GM13977 (cell line): ENCODE results near the gene WDR59.

Experiments used
- DNase-seq: peaks from one replicate; pipeline ENCODE4 v3.0.0; 2012; ENCODE audit warnings: low spot score
- in situ Hi-C: fragments of 300-500 bp; cut with MboI; formaldehyde crosslinking; loops from one replicate; pipeline ENCODE4 v1.12.0; 2022; ENCODE audit warnings: low sequenced_read_pairs, low pct_unique_long_range_greater_than_20kb, mixed read lengths, inconsistent platforms; ENCODE audit not compliant: unreplicated experiment
- TF ChIP-seq, protein P1 (sequence below): IDR thresholded peaks from 2 replicates; pipeline ENCODE4 v1.5.1; 2012; ENCODE audit warnings: mild to moderate bottlenecking, control low read depth; ENCODE audit not compliant: insufficient read depth; ENCODE audit errors: extremely low read depth, missing control alignments

The WDR59 gene

DNA sequence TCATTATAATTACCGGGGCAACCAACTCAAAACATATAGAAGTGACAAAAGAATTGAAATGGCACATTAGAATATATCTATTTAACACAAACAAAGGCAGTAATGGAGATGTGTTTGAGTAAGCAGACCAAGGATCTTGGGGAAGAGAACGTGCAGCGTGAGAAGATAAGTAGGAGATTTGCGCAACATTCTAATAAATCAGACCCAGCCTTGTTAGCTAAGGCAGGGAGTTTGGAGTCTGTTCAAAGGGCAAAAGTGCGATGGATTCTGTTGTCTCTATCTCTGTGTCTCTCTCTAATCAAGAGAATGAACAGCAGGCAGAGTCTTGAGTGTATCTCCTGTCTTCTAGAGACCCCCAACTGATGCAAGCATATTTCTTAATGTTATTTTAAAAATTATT, 155.3 kb downstream of the WDR59 start:
- no peak for DNase-seq
- TF ChIP-seq, protein P1, sequence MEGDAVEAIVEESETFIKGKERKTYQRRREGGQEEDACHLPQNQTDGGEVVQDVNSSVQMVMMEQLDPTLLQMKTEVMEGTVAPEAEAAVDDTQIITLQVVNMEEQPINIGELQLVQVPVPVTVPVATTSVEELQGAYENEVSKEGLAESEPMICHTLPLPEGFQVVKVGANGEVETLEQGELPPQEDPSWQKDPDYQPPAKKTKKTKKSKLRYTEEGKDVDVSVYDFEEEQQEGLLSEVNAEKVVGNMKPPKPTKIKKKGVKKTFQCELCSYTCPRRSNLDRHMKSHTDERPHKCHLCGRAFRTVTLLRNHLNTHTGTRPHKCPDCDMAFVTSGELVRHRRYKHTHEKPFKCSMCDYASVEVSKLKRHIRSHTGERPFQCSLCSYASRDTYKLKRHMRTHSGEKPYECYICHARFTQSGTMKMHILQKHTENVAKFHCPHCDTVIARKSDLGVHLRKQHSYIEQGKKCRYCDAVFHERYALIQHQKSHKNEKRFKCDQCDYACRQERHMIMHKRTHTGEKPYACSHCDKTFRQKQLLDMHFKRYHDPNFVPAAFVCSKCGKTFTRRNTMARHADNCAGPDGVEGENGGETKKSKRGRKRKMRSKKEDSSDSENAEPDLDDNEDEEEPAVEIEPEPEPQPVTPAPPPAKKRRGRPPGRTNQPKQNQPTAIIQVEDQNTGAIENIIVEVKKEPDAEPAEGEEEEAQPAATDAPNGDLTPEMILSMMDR, result no peak
- in situ Hi-C loops, result no loop called here

DNA sequence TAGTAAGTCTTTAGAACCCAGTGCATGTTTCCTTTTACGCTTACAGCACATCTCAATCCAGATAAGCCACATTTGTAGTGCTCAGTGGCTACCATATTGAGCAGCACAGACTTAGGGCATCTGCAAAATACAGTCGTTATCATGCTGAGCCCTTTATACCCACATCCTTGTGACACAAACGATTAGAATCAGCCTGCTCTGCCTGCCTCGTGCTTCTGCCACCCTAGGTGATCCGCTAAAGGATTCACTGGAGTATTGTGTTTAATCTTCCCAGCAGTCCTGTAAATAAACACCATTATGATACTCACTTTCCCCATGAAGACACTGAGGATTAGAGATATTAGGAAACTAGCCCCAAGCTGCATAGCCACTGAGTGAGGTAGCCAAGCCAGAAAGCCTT, 159.0 kb downstream of the WDR59 start:
- TF ChIP-seq, protein P1, result no peak
- in situ Hi-C loops, result no loop called here
- no peak for DNase-seq

DNA sequence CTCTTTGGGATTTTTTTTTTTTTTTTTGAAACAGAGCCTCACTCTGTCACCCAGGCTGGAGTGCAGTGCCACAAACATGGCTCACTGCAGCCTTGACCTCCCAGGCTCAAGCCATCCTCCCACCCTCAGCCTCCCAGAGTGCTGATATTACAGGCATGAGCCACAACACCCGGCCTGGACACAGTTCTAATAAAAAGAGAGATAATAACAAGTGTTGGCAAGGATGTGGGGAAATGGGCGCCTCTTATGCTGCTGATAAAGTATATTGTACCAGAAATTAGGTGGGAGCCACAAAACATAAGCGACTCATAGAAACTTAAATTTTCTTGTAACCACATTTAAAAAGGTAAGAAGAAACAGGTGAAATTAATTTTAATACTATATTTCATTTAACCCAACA, 159.9 kb downstream of the WDR59 start:
- TF ChIP-seq, protein P1, result no peak
- DNase-seq, result no peak
- in situ Hi-C loops, result no loop called here
